OCI-LY7 (cell line): Measurements from ENCODE around the gene SMOC2. TPM values are rescaled to one million over a fixed set of nuclear protein-coding genes. Genes with fewer than 3 reads are reported as not detected.

Experiments
- BruUV-seq: library from RNA; stranded (reverse); fragments of 400-500 nt; replicated peaks from 2 replicates; lab custom pipeline; 2021; lab: Mats Ljungman, UMichigan
- CTCF ChIA-PET: fragments of 300-600 bp; sonication (Branson Sonifier 250); formaldehyde crosslinking; loops from one replicate; lab custom pipeline; 2022; ENCODE audit warnings: antibody characterized with exemption; ENCODE audit not compliant: unreplicated experiment; lab: Charles Lee
- POLR2A ChIA-PET: fragments of 300-600 bp; sonication (Branson Sonifier 250); formaldehyde crosslinking; loops from one replicate; lab custom pipeline; 2022; ENCODE audit warnings: antibody characterized with exemption; lab: Charles Lee
- DNase-seq: peaks from one replicate; pipeline ENCODE4 v3.0.0-alpha.2; 2015; ENCODE audit warnings: low spot score
- H2AFZ ChIP-seq: fragments of 200-600 bp; sonication (generic), shearing (Covaris generic); 2 replicates; pipeline ENCODE4 v1.6.1; 2014; ENCODE audit warnings: mild to moderate bottlenecking, antibody characterized with exemption, low read length, moderate library complexity
- H3K27ac ChIP-seq: fragments of 200-600 bp; sonication (generic); 2 replicates; pipeline ENCODE4 v1.5.1; 2014; ENCODE audit warnings: mixed run types, low read depth, mild to moderate bottlenecking, moderate library complexity, low read length, inconsistent platforms; ENCODE audit not compliant: poor library complexity, severe bottlenecking
- H3K36me3 ChIP-seq: fragments of 200-600 bp; sonication (generic); 2 replicates; pipeline ENCODE4 v1.6.1; 2014; ENCODE audit warnings: mild to moderate bottlenecking, antibody characterized with exemption, low read length, moderate library complexity, mixed read lengths; ENCODE audit not compliant: insufficient read depth
- H3K4me1 ChIP-seq: fragments of 200-600 bp; sonication (generic); 2 replicates; pipeline ENCODE4 v1.5.1; 2014; ENCODE audit warnings: mild to moderate bottlenecking, low read length; ENCODE audit not compliant: insufficient read depth, poor library complexity, severe bottlenecking
- H3K4me2 ChIP-seq: fragments of 200-600 bp; sonication (generic); 2 replicates; pipeline ENCODE4 v1.6.1; 2014; ENCODE audit warnings: mild to moderate bottlenecking, low read length
- H3K4me3 ChIP-seq: fragments of 200-600 bp; sonication (generic); 2 replicates; pipeline ENCODE4 v1.5.1; 2014; ENCODE audit warnings: mild to moderate bottlenecking, low read depth, low read length; ENCODE audit not compliant: poor library complexity, severe bottlenecking
- H3K79me2 ChIP-seq: fragments of 200-600 bp; sonication (generic); 2 replicates; pipeline ENCODE4 v1.6.1; 2016; ENCODE audit warnings: low read depth, mild to moderate bottlenecking, low read length, moderate library complexity, mixed read lengths; ENCODE audit not compliant: insufficient read depth
- H3K9me2 ChIP-seq: fragments of 200-600 bp; sonication (generic); 2 replicates; pipeline ENCODE4 v1.6.1; 2016; ENCODE audit warnings: mild to moderate bottlenecking, low read length, mixed read lengths; ENCODE audit not compliant: insufficient read depth
- H3K9me3 ChIP-seq: fragments of 200-600 bp; sonication (generic); 2 replicates; pipeline ENCODE4 v1.6.1; 2014; ENCODE audit warnings: mild to moderate bottlenecking, mixed run types, low read length, mixed read lengths
- H4K20me1 ChIP-seq: fragments of 200-600 bp; sonication (generic); 2 replicates; pipeline ENCODE4 v1.6.1; 2014; ENCODE audit warnings: mild to moderate bottlenecking, antibody characterized with exemption, low read length, moderate library complexity, mixed read lengths; ENCODE audit not compliant: insufficient read depth
- EZH2phosphoT487 ChIP-seq: fragments of 200-600 bp; sonication (generic); IDR thresholded peaks from 2 replicates; pipeline ENCODE4 v1.6.1; 2018; ENCODE audit warnings: low read depth, borderline replicate concordance, mild to moderate bottlenecking, mixed run types, antibody characterized with exemption, low read length, moderate library complexity, mixed read lengths
- intact Hi-C: fragments of 100-400 bp; cut with micrococcal nuclease; formaldehyde crosslinking; loops from one replicate; pipeline ENCODE4 v1.10.0; 2022; ENCODE audit not compliant: unreplicated experiment
- total RNA-seq, 2 experiments: library from RNA; depleted of rRNA in 1 of 2; stranded (reverse); fragments of >200 nt in 1 of 2; shearing (Covaris generic) in 1 of 2; gene quantifications; 2 replicates each; pipeline ENCODE4 v1.2.3, GENCODE V29; 2014 to 2022
- TF ChIP-seq, protein P1 (sequence below): fragments of 200-600 bp; sonication (generic); conservative IDR thresholded peaks from 2 replicates; pipeline ENCODE4 v1.5.1; 2014; ENCODE audit warnings: mild to moderate bottlenecking, antibody characterized with exemption, low read length, moderate library complexity, mixed read lengths

SMOC2 gene
- total RNA-seq, 2 experiments from 2014 or later: not detected

DNA sequence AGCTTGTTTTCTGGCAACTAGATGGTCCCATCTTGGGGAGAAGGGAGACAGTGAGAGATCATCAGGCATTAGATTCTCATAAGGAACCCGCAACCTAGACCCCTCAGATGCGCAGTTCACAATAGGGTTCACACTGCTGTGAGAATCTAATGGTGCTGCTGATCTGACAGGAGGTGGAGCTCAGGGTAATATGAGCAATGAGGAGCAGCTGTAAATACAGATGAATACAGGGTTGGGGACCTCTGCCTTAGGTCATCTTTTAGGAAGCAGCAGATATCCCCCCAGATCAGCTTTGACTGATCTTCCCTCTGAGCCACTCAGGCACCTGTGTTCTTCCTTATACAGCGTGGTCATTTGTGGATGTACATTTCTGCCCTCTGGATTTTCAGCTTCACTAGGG lies 63.4 kb downstream of the SMOC2 start:
- no peak overlapping the region for H3K4me3 ChIP-seq
- intact Hi-C loops: no loop called here
- BruUV-seq: no TSS peak
- no peaks in the 10 kb centered on the region for H3K9me2 ChIP-seq
- no peak overlapping the region for H3K27ac ChIP-seq
- no peaks in the 10 kb centered on the region for H4K20me1 ChIP-seq
- H3K79me2 ChIP-seq: no peaks in the 10 kb centered on the region
- no peak overlapping the region for H2AFZ ChIP-seq
- no peak overlapping the region for H3K4me2 ChIP-seq
- DNase-seq: no peak
- CTCF ChIA-PET: no interaction called here
- peaks cover 6% of the 10 kb centered on the region for H3K4me1 ChIP-seq
- TF ChIP-seq EZH2phosphoT487: no peak
- TF ChIP-seq, protein P1, sequence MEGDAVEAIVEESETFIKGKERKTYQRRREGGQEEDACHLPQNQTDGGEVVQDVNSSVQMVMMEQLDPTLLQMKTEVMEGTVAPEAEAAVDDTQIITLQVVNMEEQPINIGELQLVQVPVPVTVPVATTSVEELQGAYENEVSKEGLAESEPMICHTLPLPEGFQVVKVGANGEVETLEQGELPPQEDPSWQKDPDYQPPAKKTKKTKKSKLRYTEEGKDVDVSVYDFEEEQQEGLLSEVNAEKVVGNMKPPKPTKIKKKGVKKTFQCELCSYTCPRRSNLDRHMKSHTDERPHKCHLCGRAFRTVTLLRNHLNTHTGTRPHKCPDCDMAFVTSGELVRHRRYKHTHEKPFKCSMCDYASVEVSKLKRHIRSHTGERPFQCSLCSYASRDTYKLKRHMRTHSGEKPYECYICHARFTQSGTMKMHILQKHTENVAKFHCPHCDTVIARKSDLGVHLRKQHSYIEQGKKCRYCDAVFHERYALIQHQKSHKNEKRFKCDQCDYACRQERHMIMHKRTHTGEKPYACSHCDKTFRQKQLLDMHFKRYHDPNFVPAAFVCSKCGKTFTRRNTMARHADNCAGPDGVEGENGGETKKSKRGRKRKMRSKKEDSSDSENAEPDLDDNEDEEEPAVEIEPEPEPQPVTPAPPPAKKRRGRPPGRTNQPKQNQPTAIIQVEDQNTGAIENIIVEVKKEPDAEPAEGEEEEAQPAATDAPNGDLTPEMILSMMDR: no peak
- H3K36me3 ChIP-seq: no peaks in the 10 kb centered on the region
- no peaks in the 10 kb centered on the region for H3K9me3 ChIP-seq
- POLR2A ChIA-PET: no interaction called here

DNA sequence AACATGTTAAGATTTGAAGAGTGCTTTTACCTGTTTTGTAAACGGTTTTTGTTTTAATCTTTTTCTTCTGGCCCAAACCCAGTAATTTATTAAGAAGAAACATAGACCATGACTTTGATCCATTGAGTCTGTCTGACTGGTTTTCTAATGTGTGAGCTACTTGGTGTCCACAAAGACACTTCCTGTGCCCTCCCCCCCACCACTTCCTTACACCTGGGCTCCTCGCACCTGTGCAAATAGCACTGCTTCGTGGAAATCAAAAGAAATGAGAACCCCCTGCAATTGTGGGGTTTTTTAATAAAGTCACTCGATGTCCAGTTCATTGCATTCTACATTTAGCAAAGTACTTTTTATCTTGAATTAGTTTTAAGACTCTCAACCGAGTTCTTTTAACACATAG lies 65.5 kb downstream of the SMOC2 start:
- no peaks in the 10 kb centered on the region for H3K36me3 ChIP-seq
- no peak overlapping the region for H3K4me3 ChIP-seq
- H3K4me2 ChIP-seq: 0 out of 2 replicates have a peak overlapping the region, but pooled peaks have one; percentile 7
- no peaks in the 10 kb centered on the region for H4K20me1 ChIP-seq
- TF ChIP-seq EZH2phosphoT487: no peak
- TF ChIP-seq, protein P1: no peak
- H3K4me1 ChIP-seq: peaks cover 6% of the 10 kb centered on the region
- no TSS peak for BruUV-seq
- intact Hi-C loops: no loop called here
- POLR2A ChIA-PET: no interaction called here
- no peaks in the 10 kb centered on the region for H3K79me2 ChIP-seq
- H3K27ac ChIP-seq: no peak overlapping the region
- CTCF ChIA-PET: no interaction called here
- no peaks in the 10 kb centered on the region for H3K9me2 ChIP-seq
- peak; percentile 23 for DNase-seq
- no peak overlapping the region for H2AFZ ChIP-seq
- H3K9me3 ChIP-seq: no peaks in the 10 kb centered on the region

DNA sequence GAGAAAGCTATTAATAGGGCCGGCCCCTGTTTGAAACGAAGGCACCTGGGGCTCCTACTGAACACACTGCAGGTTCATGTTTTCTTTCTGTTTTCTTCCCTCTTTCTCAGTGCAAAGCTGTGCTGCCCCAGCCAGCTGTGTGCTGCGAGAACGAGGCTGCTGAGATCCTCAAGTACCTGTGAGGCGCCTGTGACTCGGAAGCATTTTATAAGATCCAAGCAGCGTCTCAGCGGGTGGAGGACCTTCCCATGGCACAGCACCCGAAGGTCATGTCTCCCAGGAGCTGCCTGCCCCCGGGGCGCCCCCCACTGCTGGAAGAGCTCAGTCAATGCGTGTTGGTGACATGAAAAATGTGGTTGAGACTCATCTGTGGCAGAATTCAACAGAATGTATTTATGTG lies 66.3 kb downstream of the SMOC2 start:
- intact Hi-C loops: no loop called here
- DNase-seq: no peak
- no peak overlapping the region for H3K4me2 ChIP-seq
- no peaks in the 10 kb centered on the region for H3K79me2 ChIP-seq
- no peaks in the 10 kb centered on the region for H4K20me1 ChIP-seq
- H2AFZ ChIP-seq: no peak overlapping the region
- H3K9me2 ChIP-seq: no peaks in the 10 kb centered on the region
- TF ChIP-seq, protein P1: no peak
- TF ChIP-seq EZH2phosphoT487: no peak
- H3K4me1 ChIP-seq: peaks cover 6% of the 10 kb centered on the region
- no TSS peak for BruUV-seq
- ChIA-PET POLR2A (no interaction called here), CTCF (no interaction called here)
- no peaks in the 10 kb centered on the region for H3K36me3 ChIP-seq
- no peak overlapping the region for H3K27ac ChIP-seq
- H3K9me3 ChIP-seq: no peaks in the 10 kb centered on the region
- H3K4me3 ChIP-seq: no peak overlapping the region
